ENCODE data around the gene MAGOHB.

- no peak for TF ChIP-seq POLR2A (IDR thresholded peaks at IDR 0.05)
- TF ChIP-seq, protein P1, sequence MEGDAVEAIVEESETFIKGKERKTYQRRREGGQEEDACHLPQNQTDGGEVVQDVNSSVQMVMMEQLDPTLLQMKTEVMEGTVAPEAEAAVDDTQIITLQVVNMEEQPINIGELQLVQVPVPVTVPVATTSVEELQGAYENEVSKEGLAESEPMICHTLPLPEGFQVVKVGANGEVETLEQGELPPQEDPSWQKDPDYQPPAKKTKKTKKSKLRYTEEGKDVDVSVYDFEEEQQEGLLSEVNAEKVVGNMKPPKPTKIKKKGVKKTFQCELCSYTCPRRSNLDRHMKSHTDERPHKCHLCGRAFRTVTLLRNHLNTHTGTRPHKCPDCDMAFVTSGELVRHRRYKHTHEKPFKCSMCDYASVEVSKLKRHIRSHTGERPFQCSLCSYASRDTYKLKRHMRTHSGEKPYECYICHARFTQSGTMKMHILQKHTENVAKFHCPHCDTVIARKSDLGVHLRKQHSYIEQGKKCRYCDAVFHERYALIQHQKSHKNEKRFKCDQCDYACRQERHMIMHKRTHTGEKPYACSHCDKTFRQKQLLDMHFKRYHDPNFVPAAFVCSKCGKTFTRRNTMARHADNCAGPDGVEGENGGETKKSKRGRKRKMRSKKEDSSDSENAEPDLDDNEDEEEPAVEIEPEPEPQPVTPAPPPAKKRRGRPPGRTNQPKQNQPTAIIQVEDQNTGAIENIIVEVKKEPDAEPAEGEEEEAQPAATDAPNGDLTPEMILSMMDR (IDR thresholded peaks at IDR 0.05), result no peak
Observed at GRCh38 chr12:10582704-10583103, 30.7 kb downstream of the MAGOHB start.
